ENCODE results near the gene POLR2C.

The POLR2C gene

DNA sequence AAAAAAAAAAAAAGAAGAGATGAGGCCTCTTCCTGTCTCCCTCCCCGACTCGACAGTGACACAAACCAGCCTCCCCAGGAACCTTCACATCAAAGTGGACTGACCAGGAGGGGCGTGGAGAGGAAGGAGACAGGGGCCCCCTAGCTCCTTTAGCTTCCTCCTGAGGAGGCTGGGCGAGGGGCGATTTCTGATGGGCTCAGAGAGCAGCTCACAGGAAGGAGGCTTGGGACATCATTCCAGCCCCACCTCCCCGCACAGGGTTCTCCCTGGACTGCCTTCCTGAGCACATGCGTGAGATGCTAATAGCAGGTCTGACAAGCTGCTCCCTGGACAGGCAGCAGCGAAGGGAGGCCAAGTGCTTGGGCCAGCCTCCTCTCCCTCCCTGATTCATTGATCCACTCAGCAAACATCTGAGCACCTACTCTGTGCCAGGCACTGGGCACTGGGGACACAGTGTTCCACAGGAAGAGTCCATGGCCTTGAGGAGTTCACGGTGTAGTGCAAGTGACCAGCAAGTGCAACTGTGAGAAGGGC, 38.2 kb downstream of the POLR2C start:
- TF ChIP-seq, protein P1, sequence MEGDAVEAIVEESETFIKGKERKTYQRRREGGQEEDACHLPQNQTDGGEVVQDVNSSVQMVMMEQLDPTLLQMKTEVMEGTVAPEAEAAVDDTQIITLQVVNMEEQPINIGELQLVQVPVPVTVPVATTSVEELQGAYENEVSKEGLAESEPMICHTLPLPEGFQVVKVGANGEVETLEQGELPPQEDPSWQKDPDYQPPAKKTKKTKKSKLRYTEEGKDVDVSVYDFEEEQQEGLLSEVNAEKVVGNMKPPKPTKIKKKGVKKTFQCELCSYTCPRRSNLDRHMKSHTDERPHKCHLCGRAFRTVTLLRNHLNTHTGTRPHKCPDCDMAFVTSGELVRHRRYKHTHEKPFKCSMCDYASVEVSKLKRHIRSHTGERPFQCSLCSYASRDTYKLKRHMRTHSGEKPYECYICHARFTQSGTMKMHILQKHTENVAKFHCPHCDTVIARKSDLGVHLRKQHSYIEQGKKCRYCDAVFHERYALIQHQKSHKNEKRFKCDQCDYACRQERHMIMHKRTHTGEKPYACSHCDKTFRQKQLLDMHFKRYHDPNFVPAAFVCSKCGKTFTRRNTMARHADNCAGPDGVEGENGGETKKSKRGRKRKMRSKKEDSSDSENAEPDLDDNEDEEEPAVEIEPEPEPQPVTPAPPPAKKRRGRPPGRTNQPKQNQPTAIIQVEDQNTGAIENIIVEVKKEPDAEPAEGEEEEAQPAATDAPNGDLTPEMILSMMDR (IDR thresholded peaks at IDR 0.05; ENCODE audit: low read depth, low read length) = no peak
- Histone ChIP-seq H3K27me3 (ENCODE audit: insufficient read depth, low read depth, severe bottlenecking) (no peaks in the 10 kb centered on the region), H3K27ac (no peak overlapping the region), H3K4me3 (ENCODE audit: low read depth, low read length) (no peak overlapping the region), H3K36me3 (no peaks in the 10 kb centered on the region), H3K9me3 (ENCODE audit: severe bottlenecking) (no peaks in the 10 kb centered on the region)
- no peak for DNase-seq

DNA sequence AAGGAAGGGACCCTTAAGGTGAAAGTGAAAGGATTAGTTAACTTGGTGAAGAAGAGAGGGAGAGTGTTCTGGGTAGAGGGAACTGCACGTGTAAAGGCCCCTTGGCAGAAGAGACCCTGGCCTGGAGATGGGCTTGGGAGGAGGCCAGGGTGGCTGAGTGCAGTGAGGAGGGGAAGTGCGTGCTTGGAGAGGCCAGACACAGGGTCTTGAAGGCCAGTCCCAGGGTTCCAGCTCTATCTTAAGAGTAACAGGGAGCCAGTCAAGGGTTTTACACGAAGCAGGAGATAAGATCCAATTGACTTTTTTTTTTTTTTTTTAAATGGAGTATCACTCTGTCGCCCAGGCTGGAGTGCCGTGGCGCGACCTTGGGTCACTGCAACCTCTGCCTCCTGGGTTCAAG, 39.0 kb downstream of the POLR2C start:
- H3K27me3 ChIP-seq (ENCODE audit: insufficient read depth, low read depth, severe bottlenecking) = no peaks in the 10 kb centered on the region
- TF ChIP-seq, protein P1 (IDR thresholded peaks at IDR 0.05; ENCODE audit: low read depth, low read length) = no peak
- H3K27ac ChIP-seq = no peak overlapping the region
- no peak for DNase-seq
- no peaks in the 10 kb centered on the region for H3K36me3 ChIP-seq
- H3K9me3 ChIP-seq (ENCODE audit: severe bottlenecking) = no peaks in the 10 kb centered on the region
- H3K4me3 ChIP-seq (ENCODE audit: low read depth, low read length) = no peak overlapping the region

DNA sequence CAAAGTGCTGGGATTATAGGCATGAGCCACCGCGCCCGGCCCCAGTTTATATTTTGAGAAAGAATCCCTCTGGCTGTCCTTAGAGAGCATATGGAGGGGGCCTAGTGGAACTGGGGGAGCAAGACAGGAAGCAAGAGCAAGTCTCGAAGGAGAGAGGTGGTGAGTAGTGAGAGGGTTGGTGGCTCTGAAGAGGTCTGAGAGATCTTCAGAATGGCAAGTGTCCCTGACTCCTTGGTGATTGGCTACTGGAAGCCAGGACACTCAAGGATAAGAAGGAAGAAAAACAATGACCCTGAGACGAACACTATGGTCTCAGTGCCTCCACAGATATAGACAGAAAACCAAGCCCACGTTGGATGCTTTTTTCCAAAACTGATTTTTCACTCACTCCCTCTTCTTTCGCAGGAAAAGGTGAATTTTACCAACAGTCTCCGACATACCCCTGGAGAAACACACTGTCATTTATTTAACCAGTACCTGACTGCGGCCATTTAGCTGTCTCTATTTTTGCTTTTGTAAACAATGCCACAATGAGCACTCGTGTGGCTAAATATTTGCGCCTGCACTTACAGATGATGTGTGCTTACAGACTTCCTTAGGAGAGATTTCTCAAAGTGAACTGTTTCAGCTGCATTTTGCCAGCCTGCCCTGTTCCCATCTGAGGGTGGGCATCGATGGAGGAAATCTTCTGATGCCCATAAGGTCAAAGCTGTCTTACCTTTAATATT, 39.7 kb downstream of the POLR2C start:
- no peak for DNase-seq
- H3K4me3 ChIP-seq (ENCODE audit: low read depth, low read length) = no peak overlapping the region
- TF ChIP-seq, protein P1 (IDR thresholded peaks at IDR 0.05; ENCODE audit: low read depth, low read length) = no peak
- H3K27ac ChIP-seq = no peak overlapping the region
- H3K27me3 ChIP-seq (ENCODE audit: insufficient read depth, low read depth, severe bottlenecking) = no peaks in the 10 kb centered on the region
- H3K36me3 ChIP-seq = no peaks in the 10 kb centered on the region
- no peaks in the 10 kb centered on the region for H3K9me3 ChIP-seq (ENCODE audit: severe bottlenecking)

DNA sequence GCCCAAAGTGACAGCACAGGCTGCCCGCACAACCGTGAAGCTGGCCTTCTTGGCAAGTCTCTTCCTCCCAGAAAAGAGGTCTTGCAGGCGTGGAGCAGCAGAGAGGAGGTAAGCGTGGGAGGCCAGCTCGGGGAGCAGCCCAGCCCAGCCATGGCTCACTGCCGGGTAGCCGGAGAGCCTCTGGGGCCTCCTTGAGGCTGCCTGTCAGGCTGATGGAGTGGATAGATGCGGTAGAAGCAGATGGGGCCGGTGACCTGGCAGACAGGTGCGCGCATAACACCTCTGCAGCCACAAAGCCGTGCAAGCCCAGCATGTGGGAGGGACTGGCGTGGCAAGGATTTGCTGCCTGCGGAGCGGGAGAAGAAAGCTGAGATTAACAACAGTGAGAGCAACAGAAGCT, 40.9 kb downstream of the POLR2C start:
- no peaks in the 10 kb centered on the region for H3K27me3 ChIP-seq (ENCODE audit: insufficient read depth, low read depth, severe bottlenecking)
- TF ChIP-seq, protein P1 (IDR thresholded peaks at IDR 0.05; ENCODE audit: low read depth, low read length) = no peak
- no peaks in the 10 kb centered on the region for H3K36me3 ChIP-seq
- DNase-seq = peak; percentile 90
- no peaks in the 10 kb centered on the region for H3K9me3 ChIP-seq (ENCODE audit: severe bottlenecking)
- H3K27ac ChIP-seq = peak overlapping the region; percentile 68
- no peak overlapping the region for H3K4me3 ChIP-seq (ENCODE audit: low read depth, low read length)

DNA sequence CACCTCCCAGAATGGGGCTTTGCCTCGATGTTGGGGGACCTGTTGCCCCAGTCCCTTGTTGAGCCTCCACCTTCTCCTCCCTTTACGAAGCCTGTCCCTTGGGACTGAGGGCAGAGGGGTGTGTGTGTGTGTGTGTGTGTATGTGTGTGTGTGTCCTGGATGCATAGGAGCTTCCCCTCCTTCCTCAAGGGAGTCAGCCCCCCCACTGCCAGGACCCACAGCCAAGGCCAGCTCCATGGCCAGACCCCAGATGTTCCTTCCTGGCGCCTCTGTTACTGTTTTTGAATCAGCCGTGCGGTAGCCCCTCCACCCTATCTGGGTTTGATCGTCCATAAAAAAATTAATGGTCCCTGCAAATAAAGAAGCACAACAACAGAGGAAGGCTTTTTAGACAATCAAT, 41.5 kb downstream of the POLR2C start:
- Histone ChIP-seq H3K4me3 (ENCODE audit: low read depth, low read length) (no peak overlapping the region), H3K27ac (peak overlapping the region; percentile 68), H3K36me3 (no peaks in the 10 kb centered on the region), H3K9me3 (ENCODE audit: severe bottlenecking) (no peaks in the 10 kb centered on the region), H3K27me3 (ENCODE audit: insufficient read depth, low read depth, severe bottlenecking) (no peaks in the 10 kb centered on the region)
- TF ChIP-seq, protein P1 (IDR thresholded peaks at IDR 0.05; ENCODE audit: low read depth, low read length) = no peak
- no peak for DNase-seq

DNA sequence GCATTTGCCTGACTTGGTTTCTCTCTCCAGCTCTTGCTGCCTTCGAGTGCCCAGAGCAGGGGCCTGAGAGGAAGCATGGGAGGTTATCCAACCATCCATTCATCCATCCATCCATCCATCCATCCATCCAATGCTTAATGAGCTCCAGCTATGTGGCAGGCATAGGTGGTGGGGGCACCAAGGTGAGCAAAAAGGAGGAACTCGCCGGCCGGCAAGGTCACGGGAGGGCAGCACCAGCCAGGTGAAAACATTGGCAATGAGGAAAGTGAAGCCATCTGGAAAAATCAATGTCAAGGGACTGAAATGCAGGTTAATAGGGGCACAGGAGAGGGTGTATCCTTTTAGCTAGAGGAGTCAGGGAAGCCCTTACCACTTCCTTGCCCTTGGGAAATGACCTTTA, 42.0 kb downstream of the POLR2C start:
- no peaks in the 10 kb centered on the region for H3K9me3 ChIP-seq (ENCODE audit: severe bottlenecking)
- no peaks in the 10 kb centered on the region for H3K36me3 ChIP-seq
- peak overlapping the region; percentile 68 for H3K27ac ChIP-seq
- TF ChIP-seq, protein P1 (IDR thresholded peaks at IDR 0.05; ENCODE audit: low read depth, low read length) = no peak
- DNase-seq = no peak
- H3K27me3 ChIP-seq (ENCODE audit: insufficient read depth, low read depth, severe bottlenecking) = no peaks in the 10 kb centered on the region
- no peak overlapping the region for H3K4me3 ChIP-seq (ENCODE audit: low read depth, low read length)
